H1 (cell line): Measurements from ENCODE around the gene DSG4. TPM values are rescaled to one million over a fixed set of nuclear protein-coding genes. Genes with fewer than 3 reads are reported as not detected.

ENCODE experiments used
- CTCF ChIA-PET: fragments of 300-600 bp; sonication (Branson Sonifier 250); formaldehyde crosslinking; loops from one replicate; lab custom pipeline; 2021; ENCODE audit not compliant: partially characterized antibody; lab: Charles Lee
- POLR2A ChIA-PET: fragments of 300-600 bp; sonication (Branson Sonifier 250); formaldehyde crosslinking; loops from one replicate; lab custom pipeline; 2021; ENCODE audit warnings: inconsistent platforms; ENCODE audit not compliant: partially characterized antibody; lab: Charles Lee
- DNase-seq, 2 experiments: peaks; one replicate each; pipeline versions ENCODE4 v3.0.0 to v3.0.0-alpha.2; 2010 to 2022; ENCODE audit warnings: low spot score in 2 of 2, low read depth in 1 of 2, mixed read lengths in 1 of 2
- FAIRE-seq: peaks from 2 replicates; lab custom pipeline; 2011; peaks lifted over from hg19 to GRCh38; lab: Jason Lieb, UNC
- H2AFZ ChIP-seq: 2 replicates; pipeline ENCODE4 v1.8.1; 2012; ENCODE audit warnings: low read length, inconsistent platforms
- H2AK5ac ChIP-seq: 2 replicates; pipeline ENCODE4 v1.6.1; 2013; ENCODE audit warnings: low read depth, low read length
- H2BK120ac ChIP-seq: replicated peaks from 2 replicates; pipeline ENCODE3; 2013; ENCODE audit warnings: low read depth, low read length, inconsistent platforms
- H2BK12ac ChIP-seq: 2 replicates; pipeline ENCODE4 v1.6.1; 2013; ENCODE audit warnings: low read depth, low read length
- H2BK15ac ChIP-seq: 2 replicates; pipeline ENCODE4 v1.6.1; 2013; ENCODE audit warnings: low read length
- H2BK20ac ChIP-seq: 2 replicates; pipeline ENCODE4 v1.6.1; 2013; ENCODE audit warnings: low read length
- H2BK5ac ChIP-seq: 2 replicates; pipeline ENCODE4 v1.6.1; 2013; ENCODE audit warnings: low read depth, low read length
- H3K14ac ChIP-seq: 2 replicates; pipeline ENCODE4 v1.6.1; 2013; ENCODE audit warnings: inconsistent platforms; ENCODE audit not compliant: insufficient read length
- H3K18ac ChIP-seq: 2 replicates; pipeline ENCODE4 v1.6.1; 2013; ENCODE audit warnings: low read length; ENCODE audit errors: extremely low read depth
- H3K23ac ChIP-seq: 2 replicates; pipeline ENCODE4 v1.6.1; 2013; ENCODE audit warnings: inconsistent platforms; ENCODE audit not compliant: insufficient read length
- H3K23me2 ChIP-seq: 2 replicates; pipeline ENCODE4 v1.6.1; 2013; ENCODE audit warnings: low read depth, low read length
- H3K27ac ChIP-seq: 2 replicates; pipeline ENCODE4 v1.6.1; 2011; ENCODE audit warnings: low read depth, low read length, inconsistent platforms
- H3K27me3 ChIP-seq, 4 experiments: replicated peaks in 1 of 4; 1 replicate in 1 of 4; 2 replicates in 3 of 4; pipeline versions ENCODE4 v1.6.1 to v1.8.1; 2011 to 2013; ENCODE audit warnings: low read length in 3 of 4, mild to moderate bottlenecking in 3 of 4, inconsistent platforms in 2 of 4, mixed read lengths in 2 of 4, moderate library complexity in 1 of 4; ENCODE audit not compliant: control insufficient read depth in 3 of 4, insufficient read depth in 3 of 4; ENCODE audit errors: extremely low read depth in 1 of 4
- H3K36me3 ChIP-seq, 4 experiments: 2 replicates each; pipeline versions ENCODE4 v1.6.1 to v1.8.1; 2011 to 2013; ENCODE audit warnings: mild to moderate bottlenecking in 4 of 4, low read length in 3 of 4, moderate library complexity in 2 of 4, control low read depth in 1 of 4, inconsistent platforms in 1 of 4; ENCODE audit not compliant: insufficient read depth in 4 of 4, control insufficient read depth in 2 of 4
- H3K4ac ChIP-seq: replicated peaks from 2 replicates; pipeline ENCODE3; 2013; ENCODE audit warnings: low read length, low read depth, mixed read lengths, inconsistent platforms; ENCODE audit not compliant: insufficient read length
- H3K4me1 ChIP-seq, 4 experiments: replicated peaks in 1 of 4; 1 replicate in 1 of 4; 2 replicates in 3 of 4; pipeline versions ENCODE4 v1.6.1 to v1.8.1; 2011 to 2013; ENCODE audit warnings: low read length in 3 of 4, inconsistent platforms in 2 of 4, mixed read lengths in 1 of 4; ENCODE audit not compliant: insufficient read depth in 4 of 4, control insufficient read depth in 3 of 4
- H3K4me2 ChIP-seq, 2 experiments: 2 replicates each; pipeline versions ENCODE4 v1.6.1 to v1.8.1; 2011 to 2013; ENCODE audit warnings: low read depth in 2 of 2, low read length in 2 of 2, control low read depth in 1 of 2, inconsistent platforms in 1 of 2, mild to moderate bottlenecking in 1 of 2; ENCODE audit not compliant: insufficient read depth in 1 of 2
- H3K4me3 ChIP-seq, 4 experiments: fragments of 200-600, 300-600 bp in 1 of 4; sonication (generic), shearing (Covaris generic), sonication (Bioruptor Twin) in 1 of 4; 2 replicates each; pipeline versions ENCODE4 v1.5.1 to v1.8.1; 2011 to 2016; ENCODE audit warnings: low read length in 4 of 4, low read depth in 3 of 4, control low read depth in 2 of 4, inconsistent platforms in 2 of 4, mild to moderate bottlenecking in 2 of 4, mixed read lengths in 1 of 4, moderate library complexity in 1 of 4; ENCODE audit not compliant: insufficient read depth in 2 of 4; ENCODE audit errors: extremely low read depth in 1 of 4
- H3K56ac ChIP-seq: replicated peaks from 2 replicates; pipeline ENCODE3; 2013; ENCODE audit warnings: low read depth, mild to moderate bottlenecking, mixed read lengths, low read length, inconsistent platforms; ENCODE audit not compliant: insufficient read length
- H3K79me1 ChIP-seq: 2 replicates; pipeline ENCODE4 v1.6.1; 2013; ENCODE audit warnings: low read depth, low read length, control low read depth
- H3K79me2 ChIP-seq, 2 experiments: 2 replicates each; pipeline versions ENCODE4 v1.6.1 to v1.8.1; 2012 to 2013; ENCODE audit warnings: low read length in 2 of 2, mild to moderate bottlenecking in 2 of 2, inconsistent platforms in 1 of 2; ENCODE audit not compliant: insufficient read depth in 2 of 2, control insufficient read depth in 1 of 2
- H3K9ac ChIP-seq, 4 experiments: replicated peaks in 1 of 4; 1 replicate in 1 of 4; 2 replicates in 3 of 4; pipeline versions ENCODE4 v1.6.1 to v1.8.1; 2011 to 2013; ENCODE audit warnings: low read depth in 3 of 4, low read length in 3 of 4, control low read depth in 2 of 4, mild to moderate bottlenecking in 2 of 4, moderate library complexity in 2 of 4, inconsistent platforms in 1 of 4; ENCODE audit errors: extremely low read depth in 1 of 4
- H3K9me3 ChIP-seq, 2 experiments: 2 replicates each; pipeline versions ENCODE4 v1.6.1 to v1.8.1; 2012 to 2013; ENCODE audit warnings: mild to moderate bottlenecking in 2 of 2, moderate library complexity in 2 of 2, control low read depth in 1 of 2, inconsistent platforms in 1 of 2, low read depth in 1 of 2, low read length in 1 of 2, mixed read lengths in 1 of 2; ENCODE audit not compliant: insufficient read depth in 2 of 2
- H4K20me1 ChIP-seq, 2 experiments: replicated peaks in 1 of 2; 2 replicates each; pipeline versions ENCODE3 to v1.8.1; 2011 to 2013; ENCODE audit warnings: inconsistent platforms in 2 of 2, low read length in 2 of 2, mild to moderate bottlenecking in 1 of 2; ENCODE audit not compliant: insufficient read depth in 2 of 2, control insufficient read depth in 1 of 2
- H4K5ac ChIP-seq: 2 replicates; pipeline ENCODE4 v1.6.1; 2013; ENCODE audit warnings: low read length, low read depth, mixed read lengths, inconsistent platforms; ENCODE audit not compliant: insufficient read length
- H4K8ac ChIP-seq: 2 replicates; pipeline ENCODE4 v1.8.0; 2013; ENCODE audit warnings: mild to moderate bottlenecking, moderate library complexity, low read length, inconsistent platforms; ENCODE audit not compliant: insufficient read depth; ENCODE audit errors: extremely low read depth
- H4K91ac ChIP-seq: replicated peaks from 2 replicates; pipeline ENCODE3; 2013; ENCODE audit warnings: low read length, mixed read lengths, inconsistent platforms; ENCODE audit not compliant: insufficient read length
- ATF2 ChIP-seq: IDR thresholded peaks from 2 replicates; pipeline ENCODE4 v1.6.1; 2012; ENCODE audit warnings: low read length, inconsistent platforms
- BACH1 ChIP-seq: IDR thresholded peaks from 2 replicates; pipeline ENCODE4 v1.6.1; 2012; ENCODE audit warnings: low read length, improper control_type of control experiment
- FOSL1 ChIP-seq: IDR thresholded peaks from 2 replicates; pipeline ENCODE4 v1.6.1; 2011; ENCODE audit warnings: mild to moderate bottlenecking, low read depth, low read length, moderate library complexity; ENCODE audit not compliant: insufficient read depth
- GABPA ChIP-seq: IDR thresholded peaks from 2 replicates; pipeline ENCODE4 v1.6.1; 2011; ENCODE audit warnings: mild to moderate bottlenecking, low read length, moderate library complexity, borderline replicate concordance; ENCODE audit not compliant: insufficient read depth
- GTF2F1 ChIP-seq: IDR thresholded peaks from 2 replicates; pipeline ENCODE4 v1.6.1; 2012; ENCODE audit warnings: low read depth, low read length, improper control_type of control experiment, borderline replicate concordance
- JUN ChIP-seq: IDR thresholded peaks from 2 replicates; pipeline ENCODE4 v1.6.1; 2011; ENCODE audit warnings: low read depth, mild to moderate bottlenecking, improper control_type of control experiment, low read length
- NANOG ChIP-seq: IDR thresholded peaks from 2 replicates; pipeline ENCODE4 v1.6.1; 2011; ENCODE audit warnings: low read length, low read depth, mild to moderate bottlenecking, inconsistent platforms; ENCODE audit not compliant: insufficient read depth, poor library complexity, severe bottlenecking
- RAD21 ChIP-seq, 2 experiments: IDR thresholded peaks in 1 of 2; conservative IDR thresholded peaks in 1 of 2; 2 replicates each; pipeline ENCODE4 v1.6.1; 2011; ENCODE audit warnings: low read depth in 2 of 2, low read length in 2 of 2, improper control_type of control experiment in 1 of 2, inconsistent platforms in 1 of 2, mild to moderate bottlenecking in 1 of 2, moderate library complexity in 1 of 2
- RFX5 ChIP-seq: IDR thresholded peaks from 2 replicates; pipeline ENCODE4 v1.6.1; 2011; ENCODE audit warnings: low read depth, low read length, improper control_type of control experiment, borderline replicate concordance
- SAP30 ChIP-seq: fragments of 300-600 bp; sonication (generic); IDR thresholded peaks from 2 replicates; pipeline ENCODE4 v1.7.1; 2012; ENCODE audit warnings: low read length, moderate library complexity, mild to moderate bottlenecking, inconsistent platforms; ENCODE audit not compliant: insufficient read depth, insufficient replicate concordance
- SP1 ChIP-seq: IDR thresholded peaks from 2 replicates; pipeline ENCODE4 v1.6.1; 2011; ENCODE audit warnings: low read depth, low read length
- SRF ChIP-seq: IDR thresholded peaks from 2 replicates; pipeline ENCODE4 v1.6.1; 2011; ENCODE audit warnings: mild to moderate bottlenecking, low read depth, low read length, moderate library complexity
- YY1 ChIP-seq: IDR thresholded peaks from 2 replicates; pipeline ENCODE4 v1.6.1; 2011; ENCODE audit warnings: low read depth, mild to moderate bottlenecking, low read length
- WGBS, 2 experiments: shearing (Covaris generic) in 1 of 2; methylation state at CpG; one replicate each; pipeline versions ENCODE4 v1.1.6 to v1.1.7; 2013 to 2015; ENCODE audit warnings: low lambda C conversion rate in 2 of 2, mixed read lengths in 2 of 2, inconsistent platforms in 1 of 2, low coverage in 1 of 2, missing lambda C conversion rate in 1 of 2; ENCODE audit not compliant: insufficient replicate concordance in 2 of 2, insufficient coverage in 1 of 2, insufficient read length in 1 of 2; ENCODE audit errors: extremely low coverage in 1 of 2, missing lambda C conversion rate in 1 of 2; 5-methylcytosine and 5-hydroxymethylcytosine counted together
- polyA plus RNA-seq, 7 experiments: library from polyadenylated mRNA; depleted of rRNA in 3 of 7; stranded (reverse) in 5 of 7; unstranded in 2 of 7; fragments of >200 nt in 5 of 7; fragments of 200-250 nt in 2 of 7; gene quantifications; 1 replicate in 5 of 7; 2 replicates in 1 of 7; 4 replicates in 1 of 7; pipeline versions ENCODE4 v1.2.1 to v1.2.3, GENCODE V29; 2011 to 2013; ENCODE audit warnings: missing spikeins in 2 of 7, mixed read lengths in 2 of 7
- total RNA-seq: library from RNA; stranded (reverse); fragmentation: NEBNext Ultra II Directional; extraction: Animal tissue kit (Norgen Biotek cat#: 25700); gene quantifications from 2 replicates; pipeline ENCODE4 v1.2.1, GENCODE V29; 2021

DSG4 gene
- total and polyA plus RNA-seq, 2 of the 8 experiments (the other 6 are each of a cell fraction or from before 2014, with no cell fraction given) = not detected

DNA sequence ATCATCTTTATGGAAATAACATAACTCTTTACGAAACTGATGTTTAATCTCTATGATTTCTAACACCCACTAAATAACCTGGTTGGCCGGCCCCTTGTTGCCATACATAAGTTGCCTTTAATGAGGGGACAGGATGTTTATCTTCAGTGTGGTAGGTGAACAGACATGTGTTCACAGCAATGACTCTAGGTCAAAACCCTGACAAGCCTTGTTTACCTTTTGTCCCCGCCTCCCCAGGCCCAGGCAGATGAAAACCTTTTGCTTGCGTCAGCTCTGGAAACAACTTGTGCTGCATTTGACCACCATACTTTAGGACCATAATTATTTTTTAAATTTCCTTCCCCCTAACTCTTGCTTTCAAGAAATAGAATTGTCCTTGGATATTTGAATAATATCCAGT, 2.9 kb upstream of the DSG4 start:
- Histone ChIP-seq H2BK12ac (no peak overlapping the region), H2AK5ac (no peak overlapping the region), H2AFZ (no peak overlapping the region), H3K9ac (no peak overlapping the region), H3K27ac (no peak overlapping the region), H3K56ac (no peak overlapping the region), H4K91ac (no peak overlapping the region), H3K18ac (no peak overlapping the region), H2BK20ac (no peak overlapping the region), H3K9me3 (no peaks in the 10 kb centered on the region), H3K4ac (no peak overlapping the region), H2BK5ac (no peak overlapping the region), H4K8ac (no peak overlapping the region), H3K23ac (no peak overlapping the region), H3K4me3 (no peak overlapping the region), H3K23me2 (no peaks in the 10 kb centered on the region), H3K36me3 (no peaks in the 10 kb centered on the region), H4K5ac (no peak overlapping the region), H3K79me2 (no peaks in the 10 kb centered on the region), H2BK120ac (no peak overlapping the region), H3K4me2 (no peak overlapping the region), H4K20me1 (no peaks in the 10 kb centered on the region), H2BK15ac (no peak overlapping the region), H3K79me1 (no peaks in the 10 kb centered on the region), H3K27me3 (peaks cover 0 to 1% (median 0%) of the 10 kb centered on the region in 4 experiments; a peak in 1 of 7 replicates), H3K4me1 (no peaks in the 10 kb centered on the region), H3K14ac (no peak overlapping the region)
- no peak for FAIRE-seq
- no peak for DNase-seq
- POLR2A ChIA-PET = no interaction called here
- CTCF ChIA-PET = no interaction called here
- WGBS, 2 experiments = 87% methylated on average over 4 of the region's 4 CpGs; no CpG with 5 or more reads in 1 of the 2 experiments
- no peak for TF ChIP-seq YY1
- TF ChIP-seq GABPA = no peak
- TF ChIP-seq BACH1 = no peak
- TF ChIP-seq SP1 = no peak
- no peak for TF ChIP-seq ATF2
- TF ChIP-seq NANOG = no peak
- TF ChIP-seq FOSL1 = no peak
- TF ChIP-seq JUN = no peak
- TF ChIP-seq RAD21 (IDR thresholded peaks at IDR 0.05 in 1 of 2, conservative IDR thresholded peaks at IDR 0.05 in 1 of 2; ENCODE audit: low read depth in 2 of 2, low read length in 2 of 2) = no peak
- TF ChIP-seq SRF = no peak
- no peak for TF ChIP-seq RFX5
- no peak for TF ChIP-seq GTF2F1
- TF ChIP-seq SAP30 = no peak
